Right cardiac atrium (tissue), 5 donors: ENCODE data around the gene CCDC148. TPM values are rescaled to one million over a fixed set of nuclear protein-coding genes. Genes with fewer than 3 reads are reported as not detected.
A peak's percentile ranks its signal among the peaks of the same experiment; 100 is the strongest.

Source experiments
- ATAC-seq, 2 donors: fragments of 200-7000 bp; cut with Tn5 transposase; one replicate each; pipeline versions ENCODE4 v1.8.0 to v1.9.1; 2020; ENCODE audit warnings: moderate library complexity in 2 of 2, mild to moderate bottlenecking in 1 of 2
- DNase-seq, 3 donors: peaks; one replicate each; pipeline ENCODE4 v3.0.0-alpha.2; 2020
- H3K27ac ChIP-seq: one replicate; pipeline ENCODE4 v1.5.1; 2013; ENCODE audit warnings: mild to moderate bottlenecking, low read length, control low read depth, moderate library complexity
- H3K27me3 ChIP-seq: one replicate; pipeline ENCODE4 v1.6.1; 2013; ENCODE audit not compliant: control insufficient read depth, insufficient read depth
- H3K4me1 ChIP-seq: one replicate; pipeline ENCODE4 v1.6.1; 2013; ENCODE audit warnings: low read length; ENCODE audit not compliant: control insufficient read depth, insufficient read depth
- H3K4me3 ChIP-seq: one replicate; pipeline ENCODE4 v1.5.1; 2013; ENCODE audit warnings: low read length, control low read depth
- H3K9me3 ChIP-seq: one replicate; pipeline ENCODE4 v1.6.1; 2013; ENCODE audit warnings: low read length; ENCODE audit not compliant: control insufficient read depth
- WGBS: extraction: QIAGEN DNeasy Blood & Tissue Kit; methylation state at CpG from one replicate; pipeline ENCODE4 v1.1.7; 2013; 5-methylcytosine and 5-hydroxymethylcytosine counted together
- intact Hi-C, 4 donors: fragments of 100-400 bp; cut with DNase I; formaldehyde crosslinking; loops; one replicate each; pipeline versions ENCODE4 v1.11.0 to v1.14.0; 2022 to 2023
- polyA plus RNA-seq: library from polyadenylated mRNA; stranded (reverse); fragments of 200-250 nt; gene quantifications from one replicate; pipeline ENCODE4 v1.2.3, GENCODE V29; 2013
- total RNA-seq, 4 donors: library from RNA; stranded (reverse); fragmentation: NEBNext Ultra II Directional; extraction: Animal tissue kit (Norgen Biotek cat#: 25700); gene quantifications; one replicate each; pipeline ENCODE4 v1.2.1, GENCODE V29; 2021
- donor health status: healthy with polysubstance abuse.
- donor health status: DM: no; HTN: yes; CAD: no.
- donor health status: DM: no; HTN: no; CAD: no.
- donor health status: DM: no; HTN: yes; CAD: no; lungs with severe emphysema.
- donor health status: DM: yes; HTN: yes; CAD: no.

The CCDC148 gene
- total and polyA plus RNA-seq, 5 donors: 0.23 to 2.4 (median 1.1) TPM

GRCh38 chr2:158495175-158495574, 38.6 kb upstream of the CCDC148 start:
- DNase-seq (no peak), ATAC-seq (no peak)
- no peak overlapping the region for H3K27ac ChIP-seq
- H3K4me3 ChIP-seq: no peak overlapping the region
- H3K4me1 ChIP-seq: peaks cover 7% of the 10 kb centered on the region
- no peaks in the 10 kb centered on the region for H3K9me3 ChIP-seq
- intact Hi-C loops: no loop called here
- 84% methylated on average over 5 of the region's 5 CpGs for WGBS
- H3K27me3 ChIP-seq: no peaks in the 10 kb centered on the region

- H3K27ac ChIP-seq: peak overlapping the region; percentile 1
- H3K4me3 ChIP-seq: no peak overlapping the region
- no peaks in the 10 kb centered on the region for H3K27me3 ChIP-seq
- peaks cover 8% of the 10 kb centered on the region for H3K4me1 ChIP-seq
- WGBS: 19% methylated on average over 2 of the region's 2 CpGs
- intact Hi-C loops: no loop called here
- ATAC-seq: peak; percentile 50 to 59
- H3K9me3 ChIP-seq: no peaks in the 10 kb centered on the region
- DNase-seq: peak in 1 of 3 donors; percentile 53
Observed at GRCh38 chr2:158493458-158493857, 36.9 kb upstream of the CCDC148 start.

GRCh38 chr2:158491072-158491471, 34.5 kb upstream of the CCDC148 start:
- no peaks in the 10 kb centered on the region for H3K9me3 ChIP-seq
- ATAC-seq (no peak), DNase-seq (no peak)
- H3K4me1 ChIP-seq: peaks cover 8% of the 10 kb centered on the region
- no peaks in the 10 kb centered on the region for H3K27me3 ChIP-seq
- H3K4me3 ChIP-seq: no peak overlapping the region
- intact Hi-C loops: no loop called here
- 95% methylated on average over 4 of the region's 4 CpGs for WGBS
- no peak overlapping the region for H3K27ac ChIP-seq

GRCh38 chr2:158489366-158490112, 33.0 kb upstream of the CCDC148 start:
- Histone ChIP-seq H3K27me3 (no peaks in the 10 kb centered on the region), H3K9me3 (no peaks in the 10 kb centered on the region), H3K27ac (no peak overlapping the region), H3K4me3 (no peak overlapping the region), H3K4me1 (peaks cover 8% of the 10 kb centered on the region)
- intact Hi-C loops: no loop called here
- 44% methylated on average over 6 of the region's 6 CpGs for WGBS
- ATAC-seq (no peak), DNase-seq (no peak)

GRCh38 chr2:158488442-158489216, 32.1 kb upstream of the CCDC148 start:
- H3K27ac ChIP-seq: no peak overlapping the region
- no peaks in the 10 kb centered on the region for H3K27me3 ChIP-seq
- no peak for ATAC-seq
- no peak for DNase-seq
- intact Hi-C loops: no loop called here
- H3K9me3 ChIP-seq: no peaks in the 10 kb centered on the region
- H3K4me1 ChIP-seq: peaks cover 8% of the 10 kb centered on the region
- 64% methylated on average over 2 of the region's 2 CpGs for WGBS
- H3K4me3 ChIP-seq: no peak overlapping the region

- no peak overlapping the region for H3K4me3 ChIP-seq
- no peaks in the 10 kb centered on the region for H3K9me3 ChIP-seq
- peak; percentile 62 to 81 for ATAC-seq
- peaks cover 4% of the 10 kb centered on the region for H3K4me1 ChIP-seq
- H3K27ac ChIP-seq: no peak overlapping the region
- DNase-seq: no peak
- intact Hi-C loops: no loop called here
- H3K27me3 ChIP-seq: no peaks in the 10 kb centered on the region
Observed at GRCh38 chr2:158487419-158487818, 30.9 kb upstream of the CCDC148 start.

GRCh38 chr2:158486970-158487325, 30.4 kb upstream of the CCDC148 start:
- peaks cover 4% of the 10 kb centered on the region for H3K4me1 ChIP-seq
- H3K9me3 ChIP-seq: no peaks in the 10 kb centered on the region
- H3K4me3 ChIP-seq: no peak overlapping the region
- no peak overlapping the region for H3K27ac ChIP-seq
- no peak for DNase-seq
- WGBS: 30% methylated on average over 5 of the region's 5 CpGs
- H3K27me3 ChIP-seq: no peaks in the 10 kb centered on the region
- intact Hi-C loops: no loop called here
- ATAC-seq: peak in 1 of 2 donors; percentile 49

- Histone ChIP-seq H3K27ac (no peak overlapping the region), H3K27me3 (no peaks in the 10 kb centered on the region), H3K9me3 (no peaks in the 10 kb centered on the region), H3K4me3 (no peak overlapping the region), H3K4me1 (peaks cover 4% of the 10 kb centered on the region)
- DNase-seq: no peak
- no peak for ATAC-seq
- WGBS: 71% methylated on average over 3 of the region's 3 CpGs
- intact Hi-C loops: no loop called here
Observed at GRCh38 chr2:158486150-158486969, 29.8 kb upstream of the CCDC148 start.

GRCh38 chr2:158484892-158485556, 28.5 kb upstream of the CCDC148 start:
- no peak overlapping the region for H3K27ac ChIP-seq
- H3K9me3 ChIP-seq: no peaks in the 10 kb centered on the region
- H3K27me3 ChIP-seq: no peaks in the 10 kb centered on the region
- DNase-seq (no peak), ATAC-seq (peak in 1 of 2 donors; percentile 14)
- WGBS: 48% methylated on average over 8 of the region's 8 CpGs
- H3K4me3 ChIP-seq: no peak overlapping the region
- peaks cover 2% of the 10 kb centered on the region for H3K4me1 ChIP-seq
- intact Hi-C loops: no loop called here

- H3K9me3 ChIP-seq: no peaks in the 10 kb centered on the region
- DNase-seq: no peak
- no peak for ATAC-seq
- H3K4me3 ChIP-seq: no peak overlapping the region
- intact Hi-C loops: no loop called here
- no peak overlapping the region for H3K27ac ChIP-seq
- H3K4me1 ChIP-seq: peaks cover under 1% of the 10 kb centered on the region
- H3K27me3 ChIP-seq: no peaks in the 10 kb centered on the region
Observed at GRCh38 chr2:158482594-158482993, 26.0 kb upstream of the CCDC148 start.
